SU-DHL-6 (cell line): Measurements from ENCODE around the gene WIZ.

ENCODE experiments used
- H2AFZ ChIP-seq: fragments of 200-600 bp; sonication (generic); 2 replicates; pipeline ENCODE4 v1.6.1; 2014; ENCODE audit warnings: low read depth, mild to moderate bottlenecking, moderate library complexity, mixed read lengths, antibody characterized with exemption, low read length; ENCODE audit not compliant: severe bottlenecking
- H3F3A ChIP-seq: fragments of 200-600 bp; shearing (Covaris generic); 2 replicates; pipeline ENCODE4 v1.6.0; 2016; ENCODE audit warnings: antibody characterized with exemption, mild to moderate bottlenecking; ENCODE audit not compliant: insufficient read depth
- H3K27ac ChIP-seq: fragments of 200-600 bp; sonication (generic); 2 replicates; pipeline ENCODE4 v1.5.1; 2016; ENCODE audit warnings: low read depth, mild to moderate bottlenecking, low read length, moderate library complexity, mixed read lengths
- H3K27me3 ChIP-seq: fragments of 200-600 bp; sonication (generic), shearing (Covaris generic); 2 replicates; pipeline ENCODE4 v1.6.0; 2014; ENCODE audit warnings: mild to moderate bottlenecking, low read length
- H3K36me3 ChIP-seq: fragments of 200-600 bp; sonication (generic); 2 replicates; pipeline ENCODE4 v1.6.1; 2014; ENCODE audit warnings: mild to moderate bottlenecking, low read length, mixed read lengths
- H3K4me2 ChIP-seq: fragments of 300-600, 200-600 bp; shearing (Covaris generic), sonication (generic); 2 replicates; pipeline ENCODE4 v1.6.0; 2014; ENCODE audit warnings: low read length, low read depth, mild to moderate bottlenecking; ENCODE audit not compliant: poor library complexity, severe bottlenecking
- H3K4me3 ChIP-seq: fragments of 200-600 bp; sonication (generic); 2 replicates; pipeline ENCODE4 v1.5.1; 2014; ENCODE audit warnings: antibody characterized with exemption, low read length, mild to moderate bottlenecking, mixed read lengths; ENCODE audit not compliant: insufficient read depth, poor library complexity, severe bottlenecking
- H3K79me2 ChIP-seq: fragments of 200-600 bp; sonication (generic); 2 replicates; pipeline ENCODE4 v1.6.1; 2014; ENCODE audit warnings: mild to moderate bottlenecking, low read length, moderate library complexity; ENCODE audit not compliant: insufficient read depth
- H3K9ac ChIP-seq: fragments of 200-600 bp; sonication (generic); 2 replicates; pipeline ENCODE4 v1.7.0; 2014; ENCODE audit warnings: mild to moderate bottlenecking, low read length
- H3K9me2 ChIP-seq: fragments of 200-600 bp; sonication (generic); replicated peaks from 2 replicates; pipeline ENCODE4 v1.6.1; 2014; ENCODE audit warnings: low read length; ENCODE audit not compliant: insufficient read depth
- H3K9me3 ChIP-seq: fragments of 200-600 bp; sonication (generic); 2 replicates; pipeline ENCODE4 v1.6.1; 2014; ENCODE audit warnings: low read length, mixed read lengths; ENCODE audit not compliant: insufficient read depth
- H4K20me1 ChIP-seq: fragments of 200-600 bp; sonication (generic); 2 replicates; pipeline ENCODE4 v1.6.1; 2014; ENCODE audit warnings: low read depth, mild to moderate bottlenecking, antibody characterized with exemption, low read length, moderate library complexity, mixed read lengths
- EZH2phosphoT487 ChIP-seq: fragments of 200-600 bp; sonication (generic), shearing (Covaris generic); conservative IDR thresholded peaks from 2 replicates; pipeline ENCODE4 v1.6.1; 2018; ENCODE audit warnings: mild to moderate bottlenecking, antibody characterized with exemption, low read length, moderate library complexity, mixed read lengths
- TF ChIP-seq, protein P1 (sequence below): fragments of 200-600 bp; sonication (generic); IDR thresholded peaks from one replicate; pipeline ENCODE4 v1.5.1; 2017; ENCODE audit warnings: antibody characterized with exemption, mild to moderate bottlenecking, low read length, moderate library complexity; ENCODE audit not compliant: insufficient read depth, poor library complexity, severe bottlenecking

The WIZ gene

DNA sequence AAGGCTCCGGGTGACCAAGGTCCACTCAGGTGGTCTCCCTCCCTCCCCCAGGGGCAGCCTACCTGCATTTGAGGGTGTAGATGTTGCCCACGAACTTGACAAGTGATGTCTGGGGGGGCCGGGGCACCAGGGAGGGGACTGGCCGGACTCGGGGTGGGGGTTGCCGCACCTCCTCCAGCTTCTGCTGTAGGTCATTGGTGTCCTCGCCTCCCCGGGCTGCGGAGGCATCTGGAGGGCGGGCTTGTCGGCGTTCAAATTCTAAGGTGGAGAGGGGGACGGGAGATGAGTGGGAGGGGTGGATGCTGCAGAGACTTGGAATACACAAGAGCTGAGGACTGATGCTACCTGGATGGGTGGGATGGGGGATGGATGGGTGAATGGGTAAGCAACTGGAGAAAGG lies 25.6 kb downstream of the WIZ start:
- Histone ChIP-seq H3K9me2 (no peaks in the 10 kb centered on the region), H2AFZ (no peak overlapping the region), H3F3A (0 out of 2 replicates have a peak, but pooled peaks cover 8% of the 10 kb centered on the region), H3K79me2 (peaks cover 9% of the 10 kb centered on the region), H3K36me3 (peaks cover 7% of the 10 kb centered on the region; the same call in 1 of the 2 replicates), H3K27ac (no peak overlapping the region), H3K4me2 (no peak overlapping the region), H3K9ac (no peak overlapping the region), H3K9me3 (no peaks in the 10 kb centered on the region), H4K20me1 (no peaks in the 10 kb centered on the region; the same call in 1 of the 2 replicates), H3K4me3 (no peak overlapping the region), H3K27me3 (no peaks in the 10 kb centered on the region)
- TF ChIP-seq, protein P1, sequence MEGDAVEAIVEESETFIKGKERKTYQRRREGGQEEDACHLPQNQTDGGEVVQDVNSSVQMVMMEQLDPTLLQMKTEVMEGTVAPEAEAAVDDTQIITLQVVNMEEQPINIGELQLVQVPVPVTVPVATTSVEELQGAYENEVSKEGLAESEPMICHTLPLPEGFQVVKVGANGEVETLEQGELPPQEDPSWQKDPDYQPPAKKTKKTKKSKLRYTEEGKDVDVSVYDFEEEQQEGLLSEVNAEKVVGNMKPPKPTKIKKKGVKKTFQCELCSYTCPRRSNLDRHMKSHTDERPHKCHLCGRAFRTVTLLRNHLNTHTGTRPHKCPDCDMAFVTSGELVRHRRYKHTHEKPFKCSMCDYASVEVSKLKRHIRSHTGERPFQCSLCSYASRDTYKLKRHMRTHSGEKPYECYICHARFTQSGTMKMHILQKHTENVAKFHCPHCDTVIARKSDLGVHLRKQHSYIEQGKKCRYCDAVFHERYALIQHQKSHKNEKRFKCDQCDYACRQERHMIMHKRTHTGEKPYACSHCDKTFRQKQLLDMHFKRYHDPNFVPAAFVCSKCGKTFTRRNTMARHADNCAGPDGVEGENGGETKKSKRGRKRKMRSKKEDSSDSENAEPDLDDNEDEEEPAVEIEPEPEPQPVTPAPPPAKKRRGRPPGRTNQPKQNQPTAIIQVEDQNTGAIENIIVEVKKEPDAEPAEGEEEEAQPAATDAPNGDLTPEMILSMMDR, result no peak
- TF ChIP-seq EZH2phosphoT487, result no peak

DNA sequence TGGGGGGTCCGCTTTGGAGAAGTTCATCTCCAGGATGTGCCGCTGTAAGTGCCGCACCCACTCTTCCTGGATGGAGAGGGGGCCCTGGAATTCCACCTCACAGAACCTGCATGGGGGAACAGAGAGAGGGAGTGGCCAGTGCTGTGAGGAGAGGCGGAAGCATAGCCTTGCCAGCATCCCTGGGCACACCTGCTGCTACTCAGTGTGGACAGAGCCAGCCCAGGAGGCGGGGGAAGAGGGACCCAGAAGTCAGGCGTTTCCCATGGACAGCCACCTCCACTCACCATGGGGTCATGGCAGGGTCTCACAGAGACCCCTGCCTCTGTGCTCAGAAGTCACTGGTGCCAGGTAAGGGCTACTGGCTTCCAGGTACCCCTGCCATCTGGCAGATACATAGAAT lies 26.6 kb downstream of the WIZ start:
- no peak overlapping the region for H3K9ac ChIP-seq
- no peak overlapping the region for H3K27ac ChIP-seq
- no peaks in the 10 kb centered on the region for H3K9me2 ChIP-seq
- 0 out of 2 replicates have a peak, but pooled peaks cover 8% of the 10 kb centered on the region for H3F3A ChIP-seq
- peaks cover 6% of the 10 kb centered on the region for H3K79me2 ChIP-seq
- no peak overlapping the region for H3K4me3 ChIP-seq
- no peak overlapping the region for H2AFZ ChIP-seq
- H3K9me3 ChIP-seq, result no peaks in the 10 kb centered on the region
- no peak for TF ChIP-seq EZH2phosphoT487
- TF ChIP-seq, protein P1, result no peak
- no peaks in the 10 kb centered on the region for H4K20me1 ChIP-seq
- peaks cover 7% of the 10 kb centered on the region; the same call in 1 of the 2 replicates for H3K36me3 ChIP-seq
- no peak overlapping the region for H3K4me2 ChIP-seq
- H3K27me3 ChIP-seq, result no peaks in the 10 kb centered on the region

GRCh38 chr19:15422296-15423075 lies 27.3 kb downstream of the WIZ start:
- no peaks in the 10 kb centered on the region for H3K9me2 ChIP-seq
- no peak for TF ChIP-seq EZH2phosphoT487
- TF ChIP-seq, protein P1, result no peak
- H2AFZ ChIP-seq, result no peak overlapping the region
- no peaks in the 10 kb centered on the region for H3K27me3 ChIP-seq
- H3K79me2 ChIP-seq, result peaks cover 13% of the 10 kb centered on the region
- no peak overlapping the region for H3K9ac ChIP-seq
- no peak overlapping the region for H3K4me3 ChIP-seq
- H3K4me2 ChIP-seq, result no peak overlapping the region
- no peaks in the 10 kb centered on the region for H4K20me1 ChIP-seq
- H3F3A ChIP-seq, result 0 out of 2 replicates have a peak, but pooled peaks cover 8% of the 10 kb centered on the region
- peaks cover 7% of the 10 kb centered on the region; the same call in 1 of the 2 replicates for H3K36me3 ChIP-seq
- H3K9me3 ChIP-seq, result no peaks in the 10 kb centered on the region
- H3K27ac ChIP-seq, result no peak overlapping the region
